HG02973 (cell line): ENCODE results near the gene CYB5A.

Experiments used
- ATAC-seq: cut with Tn5 transposase; IDR thresholded peaks from one replicate; pipeline ENCODE4 v1.9.1; 2021; ENCODE audit warnings: moderate library complexity; ENCODE audit not compliant: unreplicated experiment

Gene CYB5A

DNA sequence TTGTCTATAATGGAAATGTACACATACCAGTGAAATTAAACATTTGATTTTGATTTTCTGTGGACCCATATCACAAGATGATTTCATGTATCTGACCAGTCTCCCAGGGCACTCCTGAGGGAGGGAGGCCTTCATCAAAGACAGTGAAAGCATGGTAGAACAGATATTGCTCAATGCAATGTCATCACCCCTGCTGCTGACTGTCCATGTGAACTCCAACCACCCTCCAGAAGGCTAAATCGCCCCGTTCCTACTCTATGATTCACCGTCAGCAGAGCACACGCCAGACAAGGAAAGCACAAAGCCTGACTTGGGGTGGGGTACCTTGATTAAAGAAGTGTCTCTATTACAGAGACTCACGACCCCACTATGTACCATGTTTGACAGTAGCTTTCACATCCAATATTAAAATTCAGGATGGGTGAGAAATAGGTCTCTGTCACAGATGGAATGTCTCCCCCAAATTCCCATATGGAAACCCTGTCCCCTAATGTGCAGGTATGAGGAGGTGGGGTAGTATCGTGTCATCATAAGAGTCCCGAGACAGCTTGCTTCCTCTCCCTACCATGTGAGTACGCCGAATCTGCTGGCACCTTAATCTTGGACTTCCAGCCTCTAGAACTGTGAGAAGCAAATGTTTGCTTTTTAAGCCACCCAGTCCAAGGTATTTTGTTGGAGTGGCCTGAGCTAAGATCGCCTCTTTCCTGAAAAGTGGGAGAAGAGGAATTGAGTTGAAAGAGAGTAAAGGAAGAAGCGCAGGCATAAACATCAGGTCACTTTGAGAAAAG lies 42.4 kb downstream of the CYB5A start:
- ATAC-seq, result no peak

DNA sequence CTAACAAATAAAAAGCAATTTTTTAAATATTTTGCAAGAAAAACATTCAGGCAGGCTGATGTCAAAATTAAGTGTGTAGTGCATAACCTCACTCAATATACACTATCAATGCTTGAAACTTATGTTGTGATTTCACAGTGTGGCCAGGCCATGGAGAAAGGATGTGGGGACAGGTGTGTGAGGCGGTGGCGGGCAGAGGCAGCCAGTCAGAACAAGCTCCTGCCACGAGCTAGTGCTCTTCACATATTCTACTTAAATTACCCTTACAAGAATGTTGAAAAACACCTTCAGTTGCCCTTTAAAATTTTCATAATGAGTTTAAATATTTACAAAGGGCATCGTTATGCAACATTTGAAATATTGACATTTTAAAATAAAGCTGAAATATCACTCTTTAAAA lies 43.2 kb downstream of the CYB5A start:
- ATAC-seq, result peak; percentile 71

- ATAC-seq, result no peak
Observed at GRCh38 chr18:74248189-74248588, 43.6 kb downstream of the CYB5A start.

DNA sequence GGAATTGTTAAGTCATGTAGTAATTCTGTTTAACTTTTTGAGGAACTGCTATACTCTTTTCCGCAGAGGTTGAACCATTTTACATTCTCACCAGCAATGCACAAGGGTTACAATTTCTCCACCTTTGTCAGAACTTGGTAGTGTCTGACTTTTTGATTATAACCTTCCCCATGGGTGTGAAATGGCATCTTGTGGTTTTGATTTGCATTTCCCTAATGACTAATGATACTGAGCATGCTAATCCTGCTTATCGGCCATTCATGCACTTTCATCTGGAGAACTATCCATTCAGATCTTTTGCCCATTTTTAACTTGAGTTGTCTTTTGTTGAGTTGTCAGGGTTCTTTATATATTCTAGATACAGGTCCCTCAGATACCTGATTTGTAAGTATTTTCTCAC lies 47.2 kb downstream of the CYB5A start:
- no peak for ATAC-seq

DNA sequence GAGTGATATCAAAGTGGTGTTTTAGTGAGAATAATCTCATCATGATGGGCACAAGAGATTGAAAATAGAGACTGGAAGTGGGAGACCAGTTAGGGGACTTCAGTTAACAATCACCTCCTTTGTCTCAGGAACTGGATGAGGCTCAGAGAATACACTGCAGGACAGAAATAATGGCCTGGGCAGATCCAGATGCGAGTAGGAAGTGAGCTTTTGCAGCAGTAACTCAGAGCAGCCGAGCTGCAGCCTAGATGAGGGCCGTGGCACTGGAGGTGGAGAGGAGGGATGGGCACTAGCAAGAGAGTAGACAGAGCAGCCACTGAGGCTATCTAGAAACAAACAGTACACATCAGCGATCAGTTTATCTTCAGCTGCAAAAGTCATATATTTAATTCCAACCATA lies 48.6 kb downstream of the CYB5A start:
- ATAC-seq, result no peak

DNA sequence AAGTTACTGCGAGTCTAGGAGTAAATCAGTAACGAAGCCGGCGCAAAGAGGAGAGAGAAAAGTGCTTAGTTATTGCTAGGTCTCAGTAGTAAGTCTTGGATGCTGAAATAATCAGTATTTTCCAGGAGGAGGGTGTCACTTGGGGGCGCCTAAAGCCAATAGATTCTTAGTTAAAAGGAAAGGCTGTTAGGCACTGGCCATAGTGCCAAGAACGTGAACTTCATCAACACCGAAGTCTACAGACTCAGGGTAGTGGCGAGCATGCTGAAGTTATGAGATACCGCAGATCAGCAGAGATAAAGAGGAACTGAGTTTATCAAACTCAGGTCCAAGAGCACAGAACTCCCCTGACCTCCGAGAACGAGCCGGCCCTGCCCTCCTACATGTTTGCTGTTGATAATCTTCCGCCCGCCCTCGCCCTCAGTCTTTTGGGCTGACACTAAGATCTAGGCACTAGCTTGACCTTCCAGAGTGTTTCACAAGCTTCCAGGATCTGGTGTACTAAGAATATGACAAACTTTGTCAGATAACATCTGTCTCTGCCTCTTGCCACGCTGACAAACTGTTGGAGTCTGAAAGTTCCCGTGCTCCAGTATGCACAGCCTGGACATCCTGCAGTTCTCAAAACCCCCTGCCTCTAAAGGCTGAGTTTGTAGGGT lies 49.2 kb downstream of the CYB5A start:
- no peak for ATAC-seq

DNA sequence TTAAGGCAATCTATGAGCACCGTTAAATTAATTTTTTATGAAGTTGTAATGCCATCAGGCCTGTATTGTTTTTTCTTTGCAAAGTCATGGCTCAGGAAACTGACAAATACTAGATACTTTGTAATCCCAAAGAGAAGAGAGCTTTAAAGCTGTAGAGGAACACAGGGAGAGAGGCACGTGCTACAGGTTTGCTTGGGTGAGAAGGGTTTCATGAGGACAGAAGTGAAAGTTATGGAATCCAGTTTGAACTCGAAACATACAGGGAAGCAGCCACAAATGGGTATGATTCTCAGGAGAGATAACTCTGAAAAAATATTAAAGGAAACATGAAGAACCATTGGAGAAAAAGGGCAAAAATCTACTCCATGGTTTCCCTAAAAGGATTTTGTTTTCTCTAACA lies 49.8 kb downstream of the CYB5A start:
- ATAC-seq, result no peak

GRCh38 chr18:74241426-74241825 lies 50.3 kb downstream of the CYB5A start:
- no peak for ATAC-seq

DNA sequence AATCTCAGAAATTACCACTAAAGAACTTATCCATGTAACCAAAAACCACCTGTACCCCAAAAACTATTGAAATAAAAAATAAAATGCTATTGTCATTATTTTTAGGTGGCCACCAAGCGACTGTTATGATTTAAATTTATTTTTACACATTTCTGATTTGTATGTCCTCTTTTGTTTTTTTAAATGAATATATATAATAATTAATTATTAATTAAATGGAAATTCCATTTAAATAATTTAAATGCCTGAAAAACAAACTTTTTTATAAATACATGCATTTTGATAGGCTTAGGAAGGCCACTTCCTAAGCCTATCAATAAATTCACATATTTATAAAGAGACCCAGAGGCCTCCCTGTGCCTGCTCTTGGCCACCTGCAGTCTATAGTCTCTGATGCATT lies 52.2 kb downstream of the CYB5A start:
- no peak for ATAC-seq

GRCh38 chr18:74234326-74235171 lies 57.2 kb downstream of the CYB5A start:
- ATAC-seq, result no peak

GRCh38 chr18:74233933-74234325 lies 57.8 kb downstream of the CYB5A start:
- ATAC-seq, result no peak

GRCh38 chr18:74230922-74231714 lies 60.6 kb downstream of the CYB5A start:
- ATAC-seq, result no peak

GRCh38 chr18:74229891-74230290 lies 61.9 kb downstream of the CYB5A start:
- no peak for ATAC-seq

GRCh38 chr18:74229005-74229404 lies 62.8 kb downstream of the CYB5A start:
- ATAC-seq, result no peak

DNA sequence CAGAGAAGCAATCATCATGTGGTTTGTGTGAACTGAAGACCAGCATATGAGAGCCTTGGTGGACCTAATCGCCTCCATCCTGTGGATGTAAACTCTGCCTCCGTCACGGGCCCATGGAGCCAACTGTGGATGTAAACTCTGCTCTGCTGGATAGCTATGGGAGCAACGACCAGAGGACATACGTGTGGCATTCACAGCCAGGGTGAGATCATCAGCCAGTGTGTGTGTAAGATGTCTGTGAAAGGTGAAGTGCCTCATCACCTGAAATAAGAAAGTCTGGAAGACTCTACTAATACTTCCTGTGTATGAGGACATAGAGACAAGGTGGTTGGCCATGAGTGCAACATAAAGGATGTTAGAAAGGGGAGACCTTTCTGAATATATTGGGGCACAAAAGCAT lies 63.5 kb downstream of the CYB5A start:
- ATAC-seq, result no peak

DNA sequence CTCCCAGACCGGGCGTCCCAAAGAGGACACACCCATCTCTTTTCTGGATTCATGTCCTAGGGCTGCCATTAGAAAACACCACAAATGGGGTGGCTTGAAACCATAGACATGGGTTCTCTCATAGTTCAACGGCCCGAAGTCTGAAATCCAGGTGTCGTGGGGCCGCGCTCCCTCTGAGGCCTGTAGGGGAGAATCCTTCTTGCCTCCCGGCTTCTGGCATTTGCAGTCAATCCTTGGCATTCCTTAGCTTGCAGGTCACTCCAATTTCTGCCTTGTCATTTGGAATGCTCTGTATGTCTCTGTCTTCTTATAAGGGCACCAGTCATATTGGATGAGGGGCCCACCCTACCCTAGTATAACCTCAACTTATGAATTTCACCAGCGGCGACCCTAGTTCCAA lies 65.1 kb downstream of the CYB5A start:
- ATAC-seq, result no peak

GRCh38 chr18:74226156-74226555 lies 65.6 kb downstream of the CYB5A start:
- no peak for ATAC-seq

DNA sequence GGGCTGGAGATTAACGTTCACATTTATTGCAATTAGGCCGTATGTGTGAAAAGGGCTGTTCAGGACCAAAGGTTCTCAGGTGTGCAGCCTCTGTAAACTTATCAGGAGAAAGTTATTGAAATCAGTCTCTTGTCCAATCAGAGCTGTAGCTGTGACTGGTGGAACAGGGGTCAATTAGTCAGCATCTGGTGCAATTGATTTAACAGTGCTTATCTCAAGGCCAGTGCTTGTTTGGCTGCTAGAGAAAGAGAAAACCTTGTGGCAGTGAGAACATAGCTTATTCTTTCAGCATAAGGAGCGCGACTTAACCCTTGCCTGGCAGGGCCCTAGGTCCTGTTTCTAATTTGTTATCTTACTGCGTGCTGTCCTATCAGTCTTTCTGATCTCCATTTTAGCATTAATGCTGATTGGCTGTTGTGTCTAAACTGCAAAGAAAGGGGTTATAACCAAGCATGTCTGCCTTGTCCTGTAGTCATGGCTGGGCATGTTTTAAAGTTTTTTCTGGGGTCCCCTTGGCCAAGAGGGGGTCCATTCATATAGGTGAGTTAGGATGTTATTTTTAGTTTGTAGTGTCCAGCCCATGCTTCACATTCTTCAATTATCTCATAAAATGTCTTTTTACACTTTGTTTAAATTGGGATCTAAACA lies 66.4 kb downstream of the CYB5A start:
- no peak for ATAC-seq

DNA sequence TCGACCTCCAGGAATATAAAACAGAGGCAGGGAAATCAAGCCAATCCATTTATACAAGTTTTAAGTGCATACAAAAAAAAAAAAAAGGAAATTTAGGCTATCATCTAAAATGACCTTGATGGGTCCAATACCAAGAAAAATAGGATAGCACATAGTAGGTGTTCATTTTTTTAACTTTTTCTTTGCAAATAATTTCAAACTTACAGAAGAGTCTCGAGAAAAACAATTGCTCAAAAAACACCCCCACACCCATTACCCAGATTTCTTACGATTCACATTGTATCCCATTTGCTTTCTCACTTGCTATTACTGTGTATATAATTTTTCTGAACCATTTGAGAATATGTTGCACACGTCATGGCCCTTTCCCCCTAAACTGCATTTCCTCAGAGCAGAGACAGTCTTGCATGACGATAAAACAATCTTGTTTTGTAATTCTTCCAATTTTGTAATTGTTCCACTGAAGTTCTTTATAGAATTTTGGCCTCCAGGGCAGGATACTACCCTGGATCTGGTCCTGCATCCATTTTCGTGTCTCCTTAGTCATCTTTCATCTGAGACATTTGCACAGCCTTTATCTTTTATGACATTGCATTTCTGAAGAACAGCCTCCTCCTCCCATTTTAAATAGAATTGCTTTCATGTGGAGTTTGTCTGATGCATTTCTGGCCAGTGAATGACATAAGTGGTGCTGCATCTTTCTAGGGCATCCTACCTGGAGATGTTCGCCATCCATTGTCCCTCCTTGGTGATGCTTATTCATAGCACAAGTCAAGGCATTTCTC lies 68.9 kb downstream of the CYB5A start:
- no peak for ATAC-seq

DNA sequence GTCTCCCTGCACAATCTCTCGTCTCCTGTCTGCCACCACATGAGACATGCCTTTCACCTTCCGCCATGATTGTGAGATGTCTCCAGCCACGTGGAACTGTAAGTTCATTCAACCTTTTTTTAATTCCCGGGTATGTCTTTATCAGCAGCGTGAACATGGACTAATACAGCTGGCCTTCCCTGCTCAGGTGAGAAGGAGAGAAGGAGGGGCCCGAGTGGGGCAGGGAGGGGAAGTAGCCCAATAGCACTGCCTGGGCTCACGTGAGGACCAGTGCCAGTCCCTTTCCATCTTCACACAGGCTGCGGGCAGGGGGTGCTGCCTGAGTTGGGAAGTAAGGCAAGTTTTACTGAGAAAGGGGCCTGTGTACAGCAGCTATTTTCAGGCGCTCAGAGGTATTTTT lies 70.7 kb downstream of the CYB5A start:
- ATAC-seq, result no peak
